ENCODE data around the gene INSC. TPM values are rescaled to one million over a fixed set of nuclear protein-coding genes. Genes with fewer than 3 reads are reported as not detected.

The INSC gene
- total and polyA plus RNA-seq, 9 donors, result 0.10 to 0.38 (median 0.21) TPM; not detected in 3

DNA sequence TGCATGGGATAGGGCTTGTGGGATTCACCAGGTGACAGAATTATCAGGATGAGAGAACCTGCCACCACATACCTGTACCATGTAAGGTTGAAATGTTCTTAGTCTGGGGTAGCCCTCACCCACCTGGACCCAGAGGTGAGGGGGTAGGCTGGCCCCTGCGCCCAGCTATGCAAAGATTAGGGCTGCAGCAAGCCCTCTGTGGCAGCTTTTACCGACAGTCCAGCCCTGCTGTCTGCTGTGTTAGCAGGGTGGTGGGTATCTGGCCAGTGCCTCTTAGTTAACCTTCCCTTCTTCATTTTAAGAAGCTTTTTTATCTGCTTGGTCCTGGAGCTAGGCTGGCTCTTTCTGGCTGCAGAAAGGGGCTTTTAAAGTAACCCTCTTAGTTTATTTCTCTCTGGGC is 13.9 kb downstream of the INSC start:
- 66 to 77% (median 68%) methylated on average over 2 of the region's 2 CpGs for WGBS, 3 donors
- H3K9me3 ChIP-seq, result no peaks in the 10 kb centered on the region
- TF ChIP-seq POLR2A (IDR thresholded peaks at IDR 0.05) (no peak), EP300 (IDR thresholded peaks at IDR 0.05) (no peak)
- TF ChIP-seq, protein P1, sequence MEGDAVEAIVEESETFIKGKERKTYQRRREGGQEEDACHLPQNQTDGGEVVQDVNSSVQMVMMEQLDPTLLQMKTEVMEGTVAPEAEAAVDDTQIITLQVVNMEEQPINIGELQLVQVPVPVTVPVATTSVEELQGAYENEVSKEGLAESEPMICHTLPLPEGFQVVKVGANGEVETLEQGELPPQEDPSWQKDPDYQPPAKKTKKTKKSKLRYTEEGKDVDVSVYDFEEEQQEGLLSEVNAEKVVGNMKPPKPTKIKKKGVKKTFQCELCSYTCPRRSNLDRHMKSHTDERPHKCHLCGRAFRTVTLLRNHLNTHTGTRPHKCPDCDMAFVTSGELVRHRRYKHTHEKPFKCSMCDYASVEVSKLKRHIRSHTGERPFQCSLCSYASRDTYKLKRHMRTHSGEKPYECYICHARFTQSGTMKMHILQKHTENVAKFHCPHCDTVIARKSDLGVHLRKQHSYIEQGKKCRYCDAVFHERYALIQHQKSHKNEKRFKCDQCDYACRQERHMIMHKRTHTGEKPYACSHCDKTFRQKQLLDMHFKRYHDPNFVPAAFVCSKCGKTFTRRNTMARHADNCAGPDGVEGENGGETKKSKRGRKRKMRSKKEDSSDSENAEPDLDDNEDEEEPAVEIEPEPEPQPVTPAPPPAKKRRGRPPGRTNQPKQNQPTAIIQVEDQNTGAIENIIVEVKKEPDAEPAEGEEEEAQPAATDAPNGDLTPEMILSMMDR (IDR thresholded peaks at IDR 0.05), result no peak
- no peaks in the 10 kb centered on the region for H3K36me3 ChIP-seq
- intact Hi-C loops (cut with DNase I), result no loop called here
- H3K4me1 ChIP-seq (ENCODE audit: insufficient read depth), result no peaks in the 10 kb centered on the region
- H3K27me3 ChIP-seq, result no peaks in the 10 kb centered on the region
- no peak for DNase-seq
- H3K27ac ChIP-seq, result no peak overlapping the region
- no peak overlapping the region for H3K4me3 ChIP-seq

GRCh38 chr11:15136166-15136565 is 21.4 kb downstream of the INSC start:
- H3K9me3 ChIP-seq, result no peaks in the 10 kb centered on the region
- no peaks in the 10 kb centered on the region for H3K4me1 ChIP-seq (ENCODE audit: insufficient read depth)
- WGBS, 3 donors, result 81 to 98% (median 96%) methylated on average over 1 of the region's 1 CpG
- no peak for DNase-seq
- intact Hi-C loops (cut with DNase I), result no loop called here
- H3K27me3 ChIP-seq, result no peaks in the 10 kb centered on the region
- no peak overlapping the region for H3K4me3 ChIP-seq
- H3K27ac ChIP-seq, result no peak overlapping the region
- no peaks in the 10 kb centered on the region for H3K36me3 ChIP-seq
- no peak for TF ChIP-seq EP300 (IDR thresholded peaks at IDR 0.05)
- TF ChIP-seq POLR2A (IDR thresholded peaks at IDR 0.05), result no peak
- TF ChIP-seq, protein P1 (IDR thresholded peaks at IDR 0.05), result no peak

- no peak for DNase-seq
- Histone ChIP-seq H3K36me3 (no peaks in the 10 kb centered on the region), H3K4me3 (no peak overlapping the region), H3K4me1 (ENCODE audit: insufficient read depth) (no peaks in the 10 kb centered on the region), H3K27me3 (no peaks in the 10 kb centered on the region), H3K27ac (no peak overlapping the region), H3K9me3 (no peaks in the 10 kb centered on the region)
- intact Hi-C loops (cut with DNase I), result no loop called here
- TF ChIP-seq POLR2A (IDR thresholded peaks at IDR 0.05) (no peak), EP300 (IDR thresholded peaks at IDR 0.05) (no peak)
- TF ChIP-seq, protein P1 (IDR thresholded peaks at IDR 0.05), result no peak
- WGBS, 3 donors, result 36 to 39% (median 38%) methylated on average over 5 of the region's 5 CpGs
Observed at GRCh38 chr11:15139096-15139770, 24.5 kb downstream of the INSC start.

DNA sequence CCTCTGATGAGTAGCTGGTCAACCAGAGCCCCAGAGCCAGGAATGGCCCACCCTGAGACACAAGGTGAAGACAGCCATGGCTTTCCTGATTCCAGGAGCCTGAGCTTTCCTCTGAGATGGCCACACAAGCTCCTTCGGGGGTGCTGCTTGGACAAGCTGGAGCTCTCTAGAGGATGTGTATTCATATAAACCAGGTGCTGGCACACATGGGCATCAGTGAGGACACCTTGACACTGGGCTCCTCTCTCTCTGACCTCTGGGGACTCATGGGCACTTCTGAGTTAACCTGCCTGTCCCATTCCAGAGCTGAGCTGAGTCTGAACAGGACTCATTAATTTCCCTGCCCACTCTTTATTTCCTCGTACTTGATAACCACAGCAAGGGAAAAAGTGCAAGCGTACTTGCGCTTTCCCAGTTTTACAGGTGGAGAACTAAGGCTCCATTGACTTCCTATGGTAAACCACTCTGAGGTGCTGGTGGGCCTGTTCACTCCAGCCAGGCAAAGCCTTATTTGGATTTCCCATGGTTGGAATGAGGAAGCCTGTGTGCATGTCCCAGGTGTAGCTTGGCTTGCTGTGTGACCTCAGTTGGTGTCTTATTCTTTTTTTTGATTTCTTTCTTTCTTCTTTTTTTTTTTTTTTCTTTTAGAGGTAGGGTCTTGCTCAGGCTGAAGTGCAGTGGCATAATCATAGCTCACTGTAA is 25.4 kb downstream of the INSC start:
- Histone ChIP-seq H3K4me3 (no peak overlapping the region), H3K27ac (no peak overlapping the region), H3K27me3 (no peaks in the 10 kb centered on the region), H3K36me3 (no peaks in the 10 kb centered on the region), H3K9me3 (no peaks in the 10 kb centered on the region), H3K4me1 (ENCODE audit: insufficient read depth) (no peaks in the 10 kb centered on the region)
- 87 to 92% (median 92%) methylated on average over 4 of the region's 4 CpGs for WGBS, 3 donors
- intact Hi-C loops (cut with DNase I), result no loop called here
- no peak for DNase-seq
- TF ChIP-seq EP300 (IDR thresholded peaks at IDR 0.05), result no peak

DNA sequence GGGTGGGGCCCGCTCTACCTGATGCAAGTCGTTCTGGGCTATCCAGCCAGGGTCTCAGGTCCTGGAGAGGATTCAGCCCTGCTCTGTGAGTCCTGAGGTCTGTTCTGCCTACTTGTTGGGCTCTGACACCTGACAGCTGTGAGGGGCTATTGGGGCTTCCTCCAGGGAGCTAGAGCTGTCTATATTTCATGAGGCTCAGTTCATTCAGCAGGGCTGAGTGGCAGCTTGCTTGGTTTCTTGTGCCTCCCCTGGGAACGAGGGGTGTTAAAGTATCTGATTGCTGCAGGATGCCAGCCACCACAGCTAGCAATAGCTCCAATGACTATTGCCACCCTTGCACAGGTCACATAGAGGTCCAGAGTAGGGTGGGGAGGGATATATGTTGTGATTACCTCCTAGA is 26.7 kb downstream of the INSC start:
- DNase-seq, result no peak
- Histone ChIP-seq H3K9me3 (no peaks in the 10 kb centered on the region), H3K27ac (no peak overlapping the region), H3K27me3 (no peaks in the 10 kb centered on the region), H3K4me1 (ENCODE audit: insufficient read depth) (no peaks in the 10 kb centered on the region), H3K4me3 (no peak overlapping the region), H3K36me3 (no peaks in the 10 kb centered on the region)
- intact Hi-C loops (cut with DNase I), result no loop called here
- 69 to 73% (median 69%) methylated on average over 3 of the region's 3 CpGs for WGBS, 3 donors
- TF ChIP-seq EP300 (IDR thresholded peaks at IDR 0.05), result no peak
- TF ChIP-seq, protein P1 (IDR thresholded peaks at IDR 0.05), result no peak
- no peak for TF ChIP-seq POLR2A (IDR thresholded peaks at IDR 0.05)

Measured in ovary (tissue), 9 donors.